GM21360 (cell line): ENCODE measurements around the gene TTPAL.

Source experiments
- ATAC-seq: cut with Tn5 transposase; IDR thresholded peaks from one replicate; pipeline ENCODE4 v1.9.1; 2021; ENCODE audit warnings: mild to moderate bottlenecking, moderate library complexity; ENCODE audit not compliant: unreplicated experiment

Gene TTPAL

GRCh38 chr20:44475694-44476560, at the start of gene TTPAL:
Gene TTPAL (plus strand): TSS chr20:44475874. CDS start chr20:44480000, 4,126 bp downstream.
- peak; percentile 80 for ATAC-seq

- ATAC-seq, result no peak
These were observed 49.8 kb upstream of the TTPAL start for GRCh38 chr20:44425923-44426322.

- ATAC-seq, result no peak
These were observed 48.5 kb upstream of the TTPAL start for GRCh38 chr20:44426879-44427790.

GRCh38 chr20:44427804-44428173, 47.9 kb upstream of the TTPAL start:
- no peak for ATAC-seq

- no peak for ATAC-seq
These were observed 47.3 kb upstream of the TTPAL start for GRCh38 chr20:44428174-44429016.

- no peak for ATAC-seq
These were observed 46.7 kb upstream of the TTPAL start for GRCh38 chr20:44429017-44429339.

- no peak for ATAC-seq
These were observed 46.0 kb upstream of the TTPAL start for GRCh38 chr20:44429419-44430269.

GRCh38 chr20:44430270-44431065, 45.2 kb upstream of the TTPAL start:
- ATAC-seq, result no peak

- ATAC-seq, result no peak
These were observed 44.6 kb upstream of the TTPAL start for GRCh38 chr20:44431118-44431501.

- ATAC-seq, result no peak
These were observed 44.0 kb upstream of the TTPAL start for GRCh38 chr20:44431502-44432234.

GRCh38 chr20:44432618-44433577, 42.8 kb upstream of the TTPAL start:
- no peak for ATAC-seq

- ATAC-seq, result no peak
These were observed 41.7 kb upstream of the TTPAL start for GRCh38 chr20:44433751-44434538.

- no peak for ATAC-seq
These were observed 39.9 kb upstream of the TTPAL start for GRCh38 chr20:44435630-44436335.

GRCh38 chr20:44436393-44436792, 39.3 kb upstream of the TTPAL start:
- ATAC-seq, result no peak

GRCh38 chr20:44437497-44437896, 38.2 kb upstream of the TTPAL start:
- no peak for ATAC-seq

- no peak for ATAC-seq
These were observed 36.9 kb upstream of the TTPAL start for GRCh38 chr20:44438782-44439181.
